GM19372 (cell line): Measurements from ENCODE around the gene PNPLA5.

Experiments used
- ATAC-seq: cut with Tn5 transposase; IDR thresholded peaks from one replicate; pipeline ENCODE4 v1.9.1; 2021; ENCODE audit warnings: mild to moderate bottlenecking, low read depth, moderate library complexity; ENCODE audit not compliant: unreplicated experiment

Gene PNPLA5

GRCh38 chr22:43843783-43844530, 47.9 kb downstream of the PNPLA5 start:
- no peak for ATAC-seq

GRCh38 chr22:43841742-43842141, 50.1 kb downstream of the PNPLA5 start:
- no peak for ATAC-seq

- no peak for ATAC-seq
Measured at GRCh38 chr22:43840851-43841250, 51.0 kb downstream of the PNPLA5 start.

GRCh38 chr22:43840431-43840830, 51.4 kb downstream of the PNPLA5 start:
- no peak for ATAC-seq

- no peak for ATAC-seq
Measured at GRCh38 chr22:43839781-43840180, 52.0 kb downstream of the PNPLA5 start.

GRCh38 chr22:43838571-43839307, 53.1 kb downstream of the PNPLA5 start:
- ATAC-seq = no peak

GRCh38 chr22:43838161-43838560, 53.7 kb downstream of the PNPLA5 start:
- ATAC-seq = no peak

- ATAC-seq = no peak
Measured at GRCh38 chr22:43837666-43838065, 54.1 kb downstream of the PNPLA5 start.

GRCh38 chr22:43835736-43836135, 56.1 kb downstream of the PNPLA5 start:
- ATAC-seq = no peak

GRCh38 chr22:43835166-43835565, 56.6 kb downstream of the PNPLA5 start:
- ATAC-seq = no peak

- ATAC-seq = no peak
Measured at GRCh38 chr22:43833286-43834240, 58.2 kb downstream of the PNPLA5 start.

- ATAC-seq = no peak
Measured at GRCh38 chr22:43832393-43833265, 59.2 kb downstream of the PNPLA5 start.

GRCh38 chr22:43831561-43832392, 60.0 kb downstream of the PNPLA5 start:
- ATAC-seq = no peak

- ATAC-seq = no peak
Measured at GRCh38 chr22:43830931-43831560, 60.8 kb downstream of the PNPLA5 start.

- no peak for ATAC-seq
Measured at GRCh38 chr22:43829904-43830851, 61.6 kb downstream of the PNPLA5 start.
